Ectodermal cell (in vitro differentiated cells): ENCODE results near the gene SETX.

ENCODE experiments used
- H3K27ac ChIP-seq: 2 replicates; pipeline ENCODE4 v1.7.0; 2013; ENCODE audit warnings: mild to moderate bottlenecking, low read depth, low read length; ENCODE audit not compliant: insufficient read depth, poor library complexity, severe bottlenecking
- H3K27me3 ChIP-seq: 2 replicates; pipeline ENCODE4 v1.7.0; 2013; ENCODE audit warnings: mild to moderate bottlenecking, low read length; ENCODE audit not compliant: insufficient read depth, control insufficient read depth, poor library complexity, severe bottlenecking
- H3K36me3 ChIP-seq: one replicate; pipeline ENCODE4 v1.7.0; 2013; ENCODE audit warnings: low read length; ENCODE audit not compliant: control insufficient read depth, insufficient read depth
- H3K4me1 ChIP-seq: one replicate; pipeline ENCODE4 v1.7.0; 2013; ENCODE audit warnings: low read length; ENCODE audit not compliant: control insufficient read depth, insufficient read depth
- H3K4me3 ChIP-seq: 2 replicates; pipeline ENCODE4 v1.7.0; 2013; ENCODE audit warnings: low read depth, low read length, control low read depth; ENCODE audit not compliant: insufficient read depth
- H3K9me3 ChIP-seq: 2 replicates; pipeline ENCODE4 v1.7.0; 2013; ENCODE audit warnings: mild to moderate bottlenecking, low read length, moderate library complexity; ENCODE audit not compliant: control insufficient read depth
- WGBS, 2 experiments: methylation state at CpG; one replicate each; pipeline ENCODE4 v1.1.7; 2013; ENCODE audit warnings: missing lambda C conversion rate in 2 of 2; 5-methylcytosine and 5-hydroxymethylcytosine counted together

Gene SETX

GRCh38 chr9:132327537-132327936 lies 27.2 kb downstream of the SETX start:
- 97% methylated on average over 6 of the region's 6 CpGs for WGBS, 2 experiments
- Histone ChIP-seq H3K9me3 (no peaks in the 10 kb centered on the region), H3K4me1 (no peaks in the 10 kb centered on the region), H3K4me3 (no peak overlapping the region), H3K36me3 (peaks cover 55% of the 10 kb centered on the region), H3K27me3 (no peaks in the 10 kb centered on the region), H3K27ac (no peak overlapping the region)

- peaks cover 16% of the 10 kb centered on the region for H3K4me1 ChIP-seq
- 100% methylated on average over 1 of the region's 1 CpG; no CpG with 5 or more reads in 1 of the 2 experiments for WGBS, 2 experiments
- H3K27ac ChIP-seq, result no peak overlapping the region
- no peaks in the 10 kb centered on the region for H3K27me3 ChIP-seq
- H3K9me3 ChIP-seq, result no peaks in the 10 kb centered on the region
- H3K4me3 ChIP-seq, result no peak overlapping the region
- peaks cover 28% of the 10 kb centered on the region for H3K36me3 ChIP-seq
Measured at GRCh38 chr9:132324425-132324824, 30.4 kb downstream of the SETX start.

GRCh38 chr9:132319421-132320110 lies 35.2 kb downstream of the SETX start:
- Histone ChIP-seq H3K27ac (peak overlapping the region; percentile 56), H3K36me3 (no peaks in the 10 kb centered on the region)
- 70% methylated on average over 4 of the region's 4 CpGs for WGBS, 2 experiments

GRCh38 chr9:132312873-132313272 lies 41.9 kb downstream of the SETX start:
- Histone ChIP-seq H3K27me3 (no peaks in the 10 kb centered on the region), H3K4me3 (no peak overlapping the region), H3K9me3 (no peaks in the 10 kb centered on the region), H3K4me1 (no peaks in the 10 kb centered on the region), H3K27ac (no peak overlapping the region), H3K36me3 (peaks cover 27% of the 10 kb centered on the region)
- 81 to 94% methylated on average over 2 of the region's 2 CpGs for WGBS, 2 experiments

More at GRCh38 chr9:132319421-132320110, 35.2 kb downstream of the SETX start:
- no peak overlapping the region for H3K4me3 ChIP-seq
- no peaks in the 10 kb centered on the region for H3K27me3 ChIP-seq
- no peaks in the 10 kb centered on the region for H3K9me3 ChIP-seq
- H3K4me1 ChIP-seq, result peaks cover 22% of the 10 kb centered on the region

GRCh38 chr9:132312426-132312825 lies 42.4 kb downstream of the SETX start:
- Histone ChIP-seq H3K27ac (no peak overlapping the region), H3K4me3 (no peak overlapping the region), H3K27me3 (no peaks in the 10 kb centered on the region), H3K4me1 (no peaks in the 10 kb centered on the region), H3K9me3 (no peaks in the 10 kb centered on the region), H3K36me3 (peaks cover 28% of the 10 kb centered on the region)

- H3K36me3 ChIP-seq, result peaks cover 28% of the 10 kb centered on the region
- no peak overlapping the region for H3K27ac ChIP-seq
- H3K9me3 ChIP-seq, result no peaks in the 10 kb centered on the region
- no peaks in the 10 kb centered on the region for H3K4me1 ChIP-seq
- H3K27me3 ChIP-seq, result no peaks in the 10 kb centered on the region
- H3K4me3 ChIP-seq, result no peak overlapping the region
- 96% methylated on average over 4 of the region's 4 CpGs for WGBS, 2 experiments
Measured at GRCh38 chr9:132311978-132312377, 42.8 kb downstream of the SETX start.

- Histone ChIP-seq H3K27ac (no peak overlapping the region), H3K36me3 (peaks cover 32% of the 10 kb centered on the region), H3K4me1 (no peaks in the 10 kb centered on the region), H3K9me3 (no peaks in the 10 kb centered on the region), H3K27me3 (no peaks in the 10 kb centered on the region), H3K4me3 (no peak overlapping the region)
- WGBS, 2 experiments, result 85 to 93% methylated on average over 4 to 5 of the region's 5 CpGs
Measured at GRCh38 chr9:132309056-132309455, 45.7 kb downstream of the SETX start.

- H3K4me3 ChIP-seq, result no peak overlapping the region
- no peaks in the 10 kb centered on the region for H3K9me3 ChIP-seq
- 95% methylated on average over 5 to 6 of the region's 6 CpGs for WGBS, 2 experiments
- H3K4me1 ChIP-seq, result no peaks in the 10 kb centered on the region
- H3K27me3 ChIP-seq, result no peaks in the 10 kb centered on the region
- peaks cover 25% of the 10 kb centered on the region for H3K36me3 ChIP-seq
- H3K27ac ChIP-seq, result no peak overlapping the region
Measured at GRCh38 chr9:132301521-132301920, 53.3 kb downstream of the SETX start.

GRCh38 chr9:132299221-132299620 lies 55.6 kb downstream of the SETX start:
- Histone ChIP-seq H3K9me3 (no peaks in the 10 kb centered on the region), H3K4me3 (no peak overlapping the region), H3K4me1 (no peaks in the 10 kb centered on the region), H3K27ac (no peak overlapping the region), H3K27me3 (no peaks in the 10 kb centered on the region), H3K36me3 (peaks cover 36% of the 10 kb centered on the region)

GRCh38 chr9:132295181-132295580 lies 59.6 kb downstream of the SETX start:
- peaks cover 31% of the 10 kb centered on the region for H3K36me3 ChIP-seq
- no peak overlapping the region for H3K4me3 ChIP-seq
- H3K9me3 ChIP-seq, result no peaks in the 10 kb centered on the region
- no peaks in the 10 kb centered on the region for H3K27me3 ChIP-seq
- 94 to 99% methylated on average over 2 of the region's 2 CpGs for WGBS, 2 experiments
- H3K4me1 ChIP-seq, result no peaks in the 10 kb centered on the region
- no peak overlapping the region for H3K27ac ChIP-seq
